ENCODE results near the gene CHN1.

Gene CHN1

GRCh38 chr2:174924061-174924693 lies 81.0 kb downstream of the CHN1 start:
- DNase-seq (ENCODE audit: low spot score) = no peak

GRCh38 chr2:174919947-174920595 lies 85.1 kb downstream of the CHN1 start:
- DNase-seq (ENCODE audit: low spot score) = no peak

- no peak for DNase-seq (ENCODE audit: low spot score)
These were observed 86.2 kb downstream of the CHN1 start for GRCh38 chr2:174918886-174919526.

GRCh38 chr2:174916270-174916930 lies 88.8 kb downstream of the CHN1 start:
- DNase-seq (ENCODE audit: low spot score) = no peak

- no peak for DNase-seq (ENCODE audit: low spot score)
These were observed 90.1 kb downstream of the CHN1 start for GRCh38 chr2:174914853-174915760.

- no peak for DNase-seq (ENCODE audit: low spot score)
These were observed 96.9 kb downstream of the CHN1 start for GRCh38 chr2:174908284-174908683.

- DNase-seq (ENCODE audit: low spot score) = no peak
These were observed 102.0 kb downstream of the CHN1 start for GRCh38 chr2:174903264-174903556.

- no peak for DNase-seq (ENCODE audit: low spot score)
These were observed 102.5 kb downstream of the CHN1 start for GRCh38 chr2:174902506-174903263.

- DNase-seq (ENCODE audit: low spot score) = peak; percentile 34
These were observed 104.1 kb downstream of the CHN1 start for GRCh38 chr2:174901075-174901474.

GRCh38 chr2:174897286-174897685 lies 107.9 kb downstream of the CHN1 start:
- DNase-seq (ENCODE audit: low spot score) = no peak

GRCh38 chr2:174893018-174893417 lies 112.2 kb downstream of the CHN1 start:
- DNase-seq (ENCODE audit: low spot score) = no peak

GRCh38 chr2:174892546-174892945 lies 112.6 kb downstream of the CHN1 start:
- DNase-seq (ENCODE audit: low spot score) = no peak

GRCh38 chr2:174888646-174889271 lies 116.4 kb downstream of the CHN1 start:
- no peak for DNase-seq (ENCODE audit: low spot score)

- no peak for DNase-seq (ENCODE audit: low spot score)
These were observed 117.0 kb downstream of the CHN1 start for GRCh38 chr2:174888146-174888545.

- no peak for DNase-seq (ENCODE audit: low spot score)
These were observed 122.8 kb downstream of the CHN1 start for GRCh38 chr2:174882416-174882815.

GRCh38 chr2:174881678-174882077 lies 123.5 kb downstream of the CHN1 start:
- DNase-seq (ENCODE audit: low spot score) = no peak

GRCh38 chr2:174878537-174879147 lies 126.5 kb downstream of the CHN1 start:
- DNase-seq (ENCODE audit: low spot score) = no peak

- no peak for DNase-seq (ENCODE audit: low spot score)
These were observed 127.4 kb downstream of the CHN1 start for GRCh38 chr2:174877751-174878150.

GRCh38 chr2:174877301-174877700 lies 127.9 kb downstream of the CHN1 start:
- no peak for DNase-seq (ENCODE audit: low spot score)

- no peak for DNase-seq (ENCODE audit: low spot score)
These were observed 131.1 kb downstream of the CHN1 start for GRCh38 chr2:174874085-174874484.
